Bronchial epithelial cell (primary cell): ENCODE results near the gene BCL2L15. TPM values are rescaled to one million over a fixed set of nuclear protein-coding genes. Genes with fewer than 3 reads are reported as not detected.

ENCODE experiments used
- DNase-seq: peaks from one replicate; pipeline ENCODE4 v3.0.0-alpha.2; 2010; ENCODE audit warnings: low read depth
- FAIRE-seq: peaks from 2 replicates; lab custom pipeline; 2011; peaks lifted over from hg19 to GRCh38; lab: Jason Lieb, UNC
- H3K27me3 ChIP-seq: 2 replicates; pipeline ENCODE4 v1.5.1; 2011; ENCODE audit warnings: low read length; ENCODE audit not compliant: control insufficient read depth, insufficient read depth
- H3K36me3 ChIP-seq: 2 replicates; pipeline ENCODE4 v1.5.1; 2011; ENCODE audit warnings: low read length; ENCODE audit not compliant: control insufficient read depth, insufficient read depth
- H3K4me3 ChIP-seq: 2 replicates; pipeline ENCODE4 v1.5.1; 2011; ENCODE audit warnings: mild to moderate bottlenecking, low read depth, low read length, control low read depth
- total RNA-seq: library from RNA; depleted of rRNA; stranded (reverse); fragments of >200 nt; gene quantifications from 2 replicates; pipeline ENCODE4 v1.2.1, GENCODE V29; 2014
- TF ChIP-seq, protein P1 (sequence below): IDR thresholded peaks from 2 replicates; pipeline ENCODE4 v1.5.1; 2011; ENCODE audit warnings: mild to moderate bottlenecking, moderate library complexity, low read length, control low read depth, inconsistent platforms; ENCODE audit not compliant: insufficient read depth, severe bottlenecking

The BCL2L15 gene
- total RNA-seq, 1 donor from 2014 or later, result under 0.01 TPM

DNA sequence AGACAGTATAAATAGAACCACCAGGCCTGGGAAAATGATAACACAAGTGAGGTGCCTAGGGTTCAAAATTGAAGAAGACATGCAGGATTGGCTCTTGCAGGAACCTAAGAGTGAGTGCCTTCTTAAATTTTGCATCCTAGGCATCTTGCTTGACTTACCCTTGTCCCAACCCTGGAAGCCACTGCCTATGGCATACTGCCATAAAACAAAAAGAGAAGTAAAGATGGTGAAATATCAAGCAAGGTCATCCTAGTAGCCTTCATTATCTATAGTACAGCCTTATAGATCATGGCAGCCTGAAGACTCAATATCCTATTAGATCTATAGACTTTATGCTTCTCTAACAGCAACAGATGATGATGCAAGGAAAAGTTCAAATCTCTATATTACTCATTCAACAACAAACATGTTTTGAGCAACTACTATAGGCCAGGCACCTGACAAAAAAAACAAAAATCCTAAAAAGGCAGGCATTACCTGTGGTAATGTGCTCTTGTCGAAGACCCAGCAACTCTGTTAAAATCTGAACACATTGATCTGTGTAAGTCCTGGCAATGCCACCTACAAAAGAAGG lies 10.9 kb upstream of the BCL2L15 start:
- Histone ChIP-seq H3K27me3 (no peaks in the 10 kb centered on the region), H3K4me3 (no peak overlapping the region), H3K36me3 (peaks cover 4% of the 10 kb centered on the region)
- TF ChIP-seq, protein P1, sequence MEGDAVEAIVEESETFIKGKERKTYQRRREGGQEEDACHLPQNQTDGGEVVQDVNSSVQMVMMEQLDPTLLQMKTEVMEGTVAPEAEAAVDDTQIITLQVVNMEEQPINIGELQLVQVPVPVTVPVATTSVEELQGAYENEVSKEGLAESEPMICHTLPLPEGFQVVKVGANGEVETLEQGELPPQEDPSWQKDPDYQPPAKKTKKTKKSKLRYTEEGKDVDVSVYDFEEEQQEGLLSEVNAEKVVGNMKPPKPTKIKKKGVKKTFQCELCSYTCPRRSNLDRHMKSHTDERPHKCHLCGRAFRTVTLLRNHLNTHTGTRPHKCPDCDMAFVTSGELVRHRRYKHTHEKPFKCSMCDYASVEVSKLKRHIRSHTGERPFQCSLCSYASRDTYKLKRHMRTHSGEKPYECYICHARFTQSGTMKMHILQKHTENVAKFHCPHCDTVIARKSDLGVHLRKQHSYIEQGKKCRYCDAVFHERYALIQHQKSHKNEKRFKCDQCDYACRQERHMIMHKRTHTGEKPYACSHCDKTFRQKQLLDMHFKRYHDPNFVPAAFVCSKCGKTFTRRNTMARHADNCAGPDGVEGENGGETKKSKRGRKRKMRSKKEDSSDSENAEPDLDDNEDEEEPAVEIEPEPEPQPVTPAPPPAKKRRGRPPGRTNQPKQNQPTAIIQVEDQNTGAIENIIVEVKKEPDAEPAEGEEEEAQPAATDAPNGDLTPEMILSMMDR, result no peak
- DNase-seq (no peak), FAIRE-seq (no peak)

DNA sequence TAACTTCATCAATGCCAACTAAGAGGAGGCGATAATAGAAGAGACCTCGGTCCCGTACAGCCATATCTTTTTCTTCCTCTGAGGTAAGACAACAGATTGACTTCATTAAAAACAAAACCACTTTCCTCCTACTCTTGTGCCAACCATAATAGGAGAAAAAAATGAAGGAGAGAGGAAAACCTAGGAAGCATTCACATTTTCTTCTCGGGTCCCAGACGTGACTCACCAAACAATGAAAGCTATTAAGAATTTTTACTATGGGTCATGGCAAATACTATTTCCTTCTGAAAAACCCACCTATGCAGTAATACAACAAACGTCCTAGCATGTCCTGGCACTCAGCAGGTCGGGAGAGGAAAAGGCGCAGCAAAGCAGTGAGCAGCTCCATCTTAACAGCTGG lies 8.6 kb upstream of the BCL2L15 start:
- FAIRE-seq, result no peak
- H3K27me3 ChIP-seq, result no peaks in the 10 kb centered on the region
- TF ChIP-seq, protein P1, result no peak
- H3K36me3 ChIP-seq, result peaks cover 4% of the 10 kb centered on the region
- no peak for DNase-seq
- H3K4me3 ChIP-seq, result no peak overlapping the region

DNA sequence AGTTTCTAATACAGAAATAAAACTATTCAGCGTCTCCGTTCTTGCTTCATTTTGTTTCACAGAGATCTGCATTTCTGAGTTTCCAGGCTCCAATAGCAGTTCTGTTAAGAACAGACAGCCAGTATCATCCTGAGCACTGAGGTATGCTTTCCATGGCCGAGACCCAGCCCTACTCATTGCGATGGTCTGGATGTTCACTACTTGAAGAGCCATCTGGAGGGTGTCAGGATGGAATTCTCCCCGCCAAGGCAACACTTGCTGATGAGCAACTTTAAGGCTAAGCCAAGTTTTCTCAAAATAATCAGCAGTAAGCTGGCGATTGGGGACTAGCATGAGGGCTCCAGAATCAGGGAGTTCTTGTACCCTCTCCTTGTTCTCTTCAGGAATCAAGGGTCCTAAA lies 7.7 kb upstream of the BCL2L15 start:
- TF ChIP-seq, protein P1, result no peak
- H3K36me3 ChIP-seq, result peaks cover 4% of the 10 kb centered on the region
- H3K4me3 ChIP-seq, result no peak overlapping the region
- no peak for FAIRE-seq
- no peak for DNase-seq
- no peaks in the 10 kb centered on the region for H3K27me3 ChIP-seq

DNA sequence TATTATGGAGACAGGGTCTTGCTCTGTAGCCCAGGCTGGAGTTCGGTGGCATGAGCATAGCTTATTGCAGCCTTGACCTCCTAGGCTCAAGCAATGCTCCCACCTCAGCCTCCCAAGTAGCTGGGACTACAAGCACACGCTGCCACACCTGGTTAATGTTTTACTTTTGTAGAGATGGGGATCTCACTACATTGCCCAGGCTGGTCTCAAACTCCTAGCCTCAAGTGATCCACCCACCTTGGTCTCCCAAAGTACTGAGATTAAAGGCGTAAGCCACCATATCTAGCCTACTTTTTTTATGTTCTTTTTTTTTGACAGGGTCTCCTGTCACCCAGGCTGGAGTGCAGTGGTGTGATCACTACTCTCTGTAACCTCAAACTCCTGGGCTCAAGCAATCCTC lies 5.9 kb upstream of the BCL2L15 start:
- DNase-seq (no peak), FAIRE-seq (no peak)
- TF ChIP-seq, protein P1, result no peak
- no peak overlapping the region for H3K4me3 ChIP-seq
- peaks cover 2% of the 10 kb centered on the region for H3K36me3 ChIP-seq
- no peaks in the 10 kb centered on the region for H3K27me3 ChIP-seq

DNA sequence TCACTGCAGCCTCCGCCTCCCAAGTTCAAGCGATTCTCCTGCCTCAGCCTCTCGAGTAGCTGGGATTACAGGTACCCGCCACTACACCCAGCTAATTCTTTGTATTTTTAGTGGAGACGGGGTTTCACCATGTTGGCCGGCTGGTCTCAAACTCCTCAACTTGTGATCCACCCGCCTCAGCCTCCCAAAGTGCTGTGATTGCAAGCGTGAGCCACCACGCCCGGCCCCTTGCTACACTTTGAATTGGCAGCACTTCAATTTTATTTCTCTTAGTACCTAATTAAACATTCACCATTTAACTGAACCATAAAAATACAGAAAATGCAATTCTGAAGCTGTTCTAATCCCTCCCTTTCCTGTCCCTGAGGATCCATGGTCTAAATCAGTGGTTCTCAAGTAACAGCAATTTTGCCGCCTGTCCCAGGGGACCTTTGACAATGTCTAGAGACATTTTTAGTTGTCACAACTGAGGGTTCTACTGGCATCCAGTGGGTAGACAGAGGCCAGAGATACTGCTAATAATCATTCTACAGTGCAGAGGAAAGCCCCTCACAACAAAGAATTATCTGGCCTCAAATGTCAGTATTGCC lies 4.3 kb upstream of the BCL2L15 start:
- no peak for DNase-seq
- peaks cover 2% of the 10 kb centered on the region for H3K36me3 ChIP-seq
- FAIRE-seq, result no peak

More for the DNA sequence above, 4.3 kb upstream of the BCL2L15 start:
- TF ChIP-seq, protein P1, result no peak
- H3K4me3 ChIP-seq, result no peak overlapping the region
- H3K27me3 ChIP-seq, result no peaks in the 10 kb centered on the region
